Prostate gland (tissue), 2 donors: ENCODE measurements around the gene IL36A.

ENCODE experiments used
- CTCF ChIP-seq, 4 experiments: fragments of 200-600 bp in 2 of 4; fragments of 450-650 bp in 2 of 4; sonication (generic) in 2 of 4; IDR thresholded peaks; 1 replicate in 3 of 4; 2 replicates in 1 of 4; pipeline ENCODE4 v1.5.1; 2016 to 2019; ENCODE audit warnings: antibody characterized with exemption in 4 of 4, mild to moderate bottlenecking in 2 of 4, moderate library complexity in 2 of 4
- POLR2A ChIP-seq: fragments of 450-650 bp; IDR thresholded peaks from one replicate; pipeline ENCODE4 v1.6.1; 2016; ENCODE audit warnings: antibody characterized with exemption, mild to moderate bottlenecking
- POLR2AphosphoS5 ChIP-seq: sonication (generic); formaldehyde crosslinking; IDR thresholded peaks from one replicate; pipeline ENCODE4 v1.6.1; 2017; ENCODE audit warnings: antibody characterized with exemption

- TF ChIP-seq POLR2A = no peak
- TF ChIP-seq POLR2AphosphoS5 = no peak
- no peak for TF ChIP-seq CTCF (IDR thresholded peaks at IDR 0.05)
These were observed 48.4 kb downstream of the IL36A start for GRCh38 chr2:113053666-113054065.
